Urothelium cell line (cell line): ENCODE measurements around the gene HSD17B11.
"Not testable (repeated sequence)": the region's sequence is repeated elsewhere in the genome, so short reads cannot be mapped to it uniquely, and the experiment has no call there.

ENCODE experiments used
- DNase-seq: peaks from one replicate; pipeline ENCODE4 v3.0.0; 2011; ENCODE audit warnings: low spot score, mixed read lengths
- FAIRE-seq: peaks from 2 replicates; lab custom pipeline; 2011; peaks lifted over from hg19 to GRCh38; lab: Jason Lieb, UNC

Gene HSD17B11

GRCh38 chr4:87360338-87360935, 30.6 kb downstream of the HSD17B11 start:
- no peak for DNase-seq
- FAIRE-seq, result no peak

DNA sequence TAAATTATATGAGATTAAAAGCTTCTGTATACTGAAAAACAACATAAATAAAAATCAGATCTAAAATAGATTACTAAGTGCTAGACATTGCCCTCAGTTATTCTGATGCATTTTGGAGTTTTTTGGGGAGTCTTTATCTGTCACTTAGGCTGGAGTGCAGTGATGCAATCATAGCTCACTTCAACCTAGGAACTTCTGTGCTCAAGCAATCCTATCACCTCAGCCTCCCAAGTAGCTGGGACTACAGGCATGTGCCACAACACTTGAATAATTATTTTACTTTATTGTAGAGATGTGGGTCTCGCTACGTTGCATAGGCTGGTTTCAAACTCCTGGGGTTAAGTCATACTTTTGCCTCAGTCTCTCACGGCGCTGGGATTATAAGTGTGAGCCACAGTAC, 31.7 kb downstream of the HSD17B11 start:
- DNase-seq, result no peak
- FAIRE-seq, result no peak

DNA sequence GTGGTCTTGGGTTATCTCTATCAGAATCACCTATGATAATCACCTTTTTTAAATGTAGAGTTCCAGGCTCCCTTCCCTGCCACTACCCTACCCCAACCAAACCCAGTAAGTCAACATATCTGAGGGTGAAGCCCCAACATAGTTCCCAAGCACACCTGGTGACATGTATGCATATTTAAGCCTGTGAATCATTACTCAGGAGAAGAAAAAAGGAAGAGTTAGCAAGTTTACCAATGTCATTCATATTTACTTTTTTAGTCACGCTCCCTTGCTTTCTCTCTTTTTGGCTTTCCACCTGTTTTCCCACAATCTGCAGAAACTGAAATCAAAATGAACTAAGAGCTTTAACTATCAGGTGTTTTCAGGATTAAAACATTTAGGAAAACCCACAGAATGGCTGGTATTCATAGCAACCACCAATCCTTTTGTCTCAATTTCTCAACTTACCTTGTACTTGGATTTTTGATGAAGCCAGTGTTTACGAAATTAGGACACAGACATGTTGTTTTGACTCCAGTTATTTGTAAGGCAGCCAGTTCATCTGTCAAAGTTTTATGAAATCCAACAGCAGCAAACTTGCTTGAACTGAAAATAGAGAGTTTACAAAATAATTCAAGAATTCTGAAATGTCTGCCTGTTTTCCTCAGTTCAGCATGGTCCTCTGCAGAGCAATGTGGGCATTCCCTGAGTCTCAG, 34.0 kb downstream of the HSD17B11 start:
- FAIRE-seq (no peak), DNase-seq (no peak)

DNA sequence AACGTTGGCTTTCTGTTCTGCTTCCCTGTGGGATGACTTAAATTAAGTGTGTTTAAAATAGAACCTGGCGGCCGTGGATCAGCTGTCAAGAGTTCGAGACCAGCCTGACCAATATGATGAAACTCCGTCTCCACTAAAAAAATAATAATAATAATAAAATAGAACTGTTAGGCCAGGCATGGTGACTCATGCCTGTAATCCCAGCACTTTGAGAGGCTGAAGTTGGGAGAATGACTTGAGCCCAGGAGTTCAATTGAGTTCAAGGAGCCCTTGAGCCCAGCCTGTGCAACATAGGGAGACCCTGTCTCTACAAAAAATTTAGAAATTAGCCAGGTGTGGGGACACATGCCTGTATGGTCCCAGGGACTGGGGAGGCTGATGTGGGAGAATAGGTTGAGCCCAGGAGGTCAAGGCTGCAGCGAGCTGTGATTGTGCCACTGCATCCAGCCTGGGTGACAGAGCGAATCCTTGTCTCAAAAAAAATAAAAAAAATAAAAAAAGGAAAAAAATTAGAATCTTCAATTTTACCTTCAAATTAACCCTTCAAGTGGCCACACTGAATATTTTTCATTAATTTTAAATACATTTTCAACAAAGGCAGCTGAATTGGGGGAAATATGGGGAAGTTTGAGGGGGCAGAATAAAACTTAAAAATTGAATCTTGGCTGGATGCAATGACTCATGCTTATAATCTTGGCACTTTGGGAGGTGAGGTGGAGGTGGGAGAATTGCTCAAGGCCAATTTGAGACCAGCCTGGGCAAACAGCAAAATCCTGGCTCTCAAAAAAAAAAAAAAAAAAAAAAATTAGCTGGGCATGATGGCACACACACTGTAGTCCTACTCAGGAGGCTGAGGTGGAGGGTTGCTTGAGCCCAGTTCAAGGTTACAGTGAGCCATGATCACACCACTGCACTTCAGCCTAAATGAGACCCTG, 36.6 kb downstream of the HSD17B11 start:
- FAIRE-seq, result no peak
- DNase-seq, result no peak

DNA sequence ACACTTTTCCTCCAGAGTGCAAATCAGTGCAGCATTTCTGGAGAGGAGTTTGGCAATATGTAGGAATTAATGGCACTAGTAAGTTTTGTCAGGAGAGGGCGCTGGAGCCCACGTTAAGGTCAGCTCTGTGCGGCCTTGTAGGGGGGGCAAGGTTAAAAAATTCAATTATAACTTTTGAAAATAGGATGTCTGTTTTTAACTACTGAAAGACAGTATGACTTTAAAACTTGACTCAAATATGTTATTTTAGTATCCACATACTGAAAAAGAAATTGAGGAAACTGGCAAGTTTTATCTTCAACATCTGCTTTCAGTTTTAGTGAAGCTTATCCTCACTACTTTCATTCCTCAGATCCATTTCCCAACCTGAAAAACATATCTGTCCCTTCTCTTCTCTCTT, 37.4 kb downstream of the HSD17B11 start:
- FAIRE-seq (no peak), DNase-seq (no peak)

GRCh38 chr4:87345139-87345538, 45.8 kb downstream of the HSD17B11 start:
- FAIRE-seq (no peak), DNase-seq (no peak)

- DNase-seq, result no peak
- no peak for FAIRE-seq
Observed at GRCh38 chr4:87342872-87343271, 48.1 kb downstream of the HSD17B11 start.

GRCh38 chr4:87341954-87342635, 48.9 kb downstream of the HSD17B11 start:
- DNase-seq, result peak; percentile 14
- FAIRE-seq, result not testable (repeated sequence)

- DNase-seq (no peak), FAIRE-seq (no peak)
Observed at GRCh38 chr4:87339440-87339839, 51.5 kb downstream of the HSD17B11 start.

- FAIRE-seq (no peak), DNase-seq (no peak)
Observed at GRCh38 chr4:87337361-87337760, 53.6 kb downstream of the HSD17B11 start.

- no peak for FAIRE-seq
- no peak for DNase-seq
Observed at GRCh38 chr4:87333267-87333666, 57.7 kb downstream of the HSD17B11 start.

DNA sequence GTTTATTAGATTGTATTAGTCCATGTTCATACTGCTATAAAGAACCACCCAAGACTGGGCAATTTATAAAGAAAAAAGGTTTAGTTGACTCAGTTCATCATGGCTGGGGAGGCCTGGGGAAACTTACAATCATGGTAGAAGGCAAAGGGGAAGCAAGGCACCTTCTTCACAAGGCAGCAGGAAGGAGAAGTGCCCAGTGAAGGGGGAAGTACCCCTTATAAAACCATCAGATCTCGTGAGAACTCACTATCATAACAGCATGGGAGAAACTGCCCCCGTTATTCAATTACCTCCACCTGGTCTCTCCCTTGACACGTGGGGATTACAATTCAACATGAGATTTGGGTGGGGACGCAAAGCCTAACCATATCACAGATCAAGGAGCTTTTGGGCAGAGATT, 60.2 kb downstream of the HSD17B11 start:
- FAIRE-seq (no peak), DNase-seq (no peak)

DNA sequence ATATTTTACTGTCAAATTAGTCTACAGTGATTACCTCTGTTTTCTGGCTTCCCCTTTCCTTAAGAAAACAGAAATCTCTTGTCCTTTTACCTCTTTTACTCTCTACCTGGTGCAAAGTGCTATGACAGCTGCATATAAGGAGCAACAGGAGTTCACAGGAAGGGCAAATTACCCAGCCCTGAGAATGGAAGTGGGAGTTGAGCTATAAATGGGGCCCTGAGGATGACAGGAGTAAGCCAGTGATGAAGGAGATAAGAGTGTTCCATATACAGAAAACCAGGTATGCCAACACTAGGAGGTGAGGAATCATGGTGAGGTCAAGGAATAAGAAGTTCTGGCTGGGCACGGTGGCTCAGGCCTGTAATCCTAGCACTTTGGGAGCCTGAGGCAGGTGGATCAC, 63.9 kb downstream of the HSD17B11 start:
- FAIRE-seq (no peak), DNase-seq (no peak)

GRCh38 chr4:87326460-87326859, 64.5 kb downstream of the HSD17B11 start:
- DNase-seq, result no peak
- FAIRE-seq, result no peak

- FAIRE-seq (no peak), DNase-seq (no peak)
Observed at GRCh38 chr4:87322754-87323153, 68.2 kb downstream of the HSD17B11 start, which contains the start of gene HSD17B13. Gene HSD17B13 (minus strand): TSS chr4:87322882. CDS start chr4:87322841, 41 bp downstream.

DNA sequence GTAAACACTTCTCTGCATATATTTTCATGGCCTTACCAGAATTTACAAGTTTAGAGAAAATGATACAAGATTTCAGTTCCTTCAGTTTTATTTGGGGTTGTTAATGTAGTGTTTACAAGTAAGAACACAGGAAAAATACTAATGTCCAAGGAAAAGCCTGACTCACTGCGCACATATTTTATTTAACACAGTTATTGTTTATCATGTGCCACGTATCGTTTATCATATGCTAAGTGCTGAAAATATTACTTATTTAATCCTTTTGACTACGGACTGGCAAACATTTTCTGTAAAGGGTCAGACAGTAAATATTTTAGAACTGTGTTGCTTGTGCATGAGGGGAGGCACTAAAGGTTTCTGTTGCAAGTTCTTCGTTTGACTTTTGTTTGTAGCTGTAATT, 69.1 kb downstream of the HSD17B11 start:
- FAIRE-seq (no peak), DNase-seq (no peak)

DNA sequence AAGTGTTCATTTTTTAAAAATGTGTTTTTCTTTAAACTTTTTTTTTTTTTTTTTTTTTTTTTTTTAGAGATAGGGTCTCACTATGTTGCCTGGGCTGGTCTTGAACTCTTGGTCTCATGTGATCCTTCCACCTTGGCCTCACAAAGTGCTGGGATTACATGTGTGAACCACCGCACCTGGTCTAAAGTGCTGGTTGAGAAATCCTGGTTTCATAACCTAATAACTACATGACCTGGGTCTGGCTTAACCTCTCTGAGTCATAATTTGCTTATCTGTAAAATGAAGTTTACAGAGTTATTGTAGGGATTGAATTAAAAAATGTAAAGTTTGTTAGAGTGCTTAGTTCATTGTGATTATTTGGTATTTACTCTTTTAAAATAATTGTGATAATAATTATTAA, 73.5 kb downstream of the HSD17B11 start:
- DNase-seq, result no peak
- FAIRE-seq, result no peak

DNA sequence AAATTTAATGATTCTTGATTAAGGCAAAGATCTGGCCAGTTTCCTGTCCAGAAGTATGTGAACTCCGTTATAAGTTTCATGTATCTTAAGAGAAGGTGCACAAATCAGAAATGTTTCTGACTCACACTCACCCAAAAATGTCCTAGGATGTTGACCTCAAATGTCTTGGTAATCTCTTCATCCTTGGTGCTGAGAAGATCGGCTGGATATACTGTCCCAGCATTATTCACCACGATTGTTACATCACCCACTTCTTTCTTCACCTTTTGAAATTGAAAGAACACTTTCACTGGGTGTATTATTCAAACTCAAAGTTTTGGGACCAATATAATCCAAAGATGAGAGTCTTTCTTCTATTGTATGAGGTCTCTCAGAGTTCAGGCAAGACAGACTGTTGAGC, 74.0 kb downstream of the HSD17B11 start:
- FAIRE-seq (no peak), DNase-seq (no peak)

GRCh38 chr4:87315000-87315399, 76.0 kb downstream of the HSD17B11 start:
- FAIRE-seq, DNase-seq: not testable (repeated sequence)

DNA sequence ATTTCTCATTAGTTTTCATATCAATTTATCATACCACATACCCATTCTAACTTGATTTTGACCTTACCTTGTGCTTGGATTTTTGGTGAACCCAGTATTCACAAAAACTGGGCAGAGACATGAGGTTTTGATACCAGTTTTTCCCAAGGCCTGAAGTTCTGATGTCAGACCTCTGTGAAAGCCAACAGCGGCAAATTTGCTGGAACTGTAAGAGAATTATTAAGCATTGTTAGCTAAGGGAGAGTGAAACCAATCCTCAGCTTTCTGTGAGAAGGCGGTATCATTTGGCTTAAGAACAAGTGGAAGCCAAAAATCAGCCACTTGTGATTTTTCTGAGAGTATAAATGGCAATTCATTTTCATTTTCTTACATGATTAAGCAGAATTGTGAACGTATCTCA, 77.2 kb downstream of the HSD17B11 start:
- no peak for FAIRE-seq
- DNase-seq, result no peak

GRCh38 chr4:87311684-87312083, 79.3 kb downstream of the HSD17B11 start:
- DNase-seq, result no peak
- FAIRE-seq, result no peak
